WERI-Rb-1 (cell line): ENCODE results near the gene GNAI2.

Experiments
- DNase-seq: peaks from one replicate; pipeline ENCODE4 v3.0.0-alpha.2; 2020
- H3K27ac ChIP-seq: fragments of 250-450 bp; sonication (Bioruptor Pico); 2 replicates; pipeline ENCODE4 v1.5.1; 2020; ENCODE audit warnings: mild to moderate bottlenecking, moderate library complexity
- H3K27me3 ChIP-seq: fragments of 250-450 bp; sonication (Bioruptor Pico); 2 replicates; pipeline ENCODE4 v1.5.1; 2021; ENCODE audit warnings: mild to moderate bottlenecking, low read depth, moderate library complexity; ENCODE audit not compliant: insufficient read depth, severe bottlenecking
- H3K36me3 ChIP-seq: fragments of 250-450 bp; sonication (Bioruptor Pico); 2 replicates; pipeline ENCODE4 v1.5.1; 2020; ENCODE audit warnings: mild to moderate bottlenecking, moderate library complexity
- H3K4me3 ChIP-seq: 2 replicates; pipeline ENCODE4 v1.5.1; 2011; ENCODE audit warnings: low read depth, mild to moderate bottlenecking, control low read depth, low read length
- H3K9me3 ChIP-seq: fragments of 250-450 bp; sonication (Bioruptor Pico); 2 replicates; pipeline ENCODE4 v1.5.1; 2021; ENCODE audit warnings: mild to moderate bottlenecking, moderate library complexity; ENCODE audit not compliant: severe bottlenecking
- CTCF ChIP-seq: IDR thresholded peaks from 2 replicates; pipeline ENCODE4 v1.5.1; 2011; ENCODE audit warnings: low read depth, mild to moderate bottlenecking, control low read depth, inconsistent platforms, low read length

The GNAI2 gene

DNA sequence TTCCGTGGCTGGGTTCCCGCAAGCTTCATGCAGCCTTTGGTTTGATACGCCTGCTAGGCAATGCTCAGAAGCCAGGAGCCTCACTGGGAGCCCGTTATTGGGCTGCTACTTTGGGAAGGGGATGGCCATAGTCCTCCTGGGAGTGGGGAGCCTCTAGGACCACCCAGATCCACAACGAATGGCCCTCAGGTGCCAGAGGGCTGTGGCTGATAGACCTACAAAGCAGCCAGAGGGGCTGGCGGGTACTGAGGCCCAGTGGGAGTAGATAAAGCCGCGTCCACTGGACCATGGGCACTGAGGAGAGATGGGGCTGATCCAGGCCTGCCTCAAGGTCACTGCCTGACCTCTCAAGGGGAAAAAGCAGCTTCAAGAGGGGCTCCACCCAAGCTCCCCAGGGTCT, 43.9 kb upstream of the GNAI2 start:
- DNase-seq = no peak
- Histone ChIP-seq H3K27me3 (no peaks in the 10 kb centered on the region), H3K4me3 (no peak overlapping the region), H3K9me3 (no peaks in the 10 kb centered on the region), H3K27ac (peak overlapping the region; percentile 24; the same call in 1 of the 2 replicates), H3K36me3 (peaks cover 17% of the 10 kb centered on the region)
- no peak for TF ChIP-seq CTCF

DNA sequence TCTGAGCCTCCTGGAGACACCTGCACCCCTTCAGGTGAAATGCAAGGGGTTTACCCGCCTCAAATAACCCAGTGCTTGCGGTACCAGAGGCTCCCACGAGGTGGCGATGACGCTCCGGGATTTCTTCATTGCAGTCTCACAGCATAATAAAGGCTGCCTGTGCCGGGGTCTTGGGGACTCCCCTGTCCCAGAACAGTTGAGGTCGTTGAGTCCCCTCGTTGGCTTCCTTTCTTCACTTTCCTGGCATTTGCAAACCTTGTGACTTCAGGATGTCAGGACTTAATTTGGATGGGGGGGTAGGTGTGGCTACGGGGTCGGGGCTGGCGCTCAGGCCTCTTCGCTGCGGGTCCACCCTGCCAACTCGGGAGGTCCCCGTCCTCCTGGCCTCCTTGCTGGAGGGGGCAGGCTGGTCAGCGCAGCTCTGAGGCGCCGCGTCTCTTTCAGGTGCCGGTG, 43.3 kb upstream of the GNAI2 start:
- Histone ChIP-seq H3K36me3 (peaks cover 12% of the 10 kb centered on the region), H3K27me3 (no peaks in the 10 kb centered on the region), H3K4me3 (no peak overlapping the region), H3K27ac (no peak overlapping the region), H3K9me3 (no peaks in the 10 kb centered on the region)
- peak; percentile 85 for DNase-seq
- TF ChIP-seq CTCF = peak; percentile 86

- DNase-seq = no peak
- Histone ChIP-seq H3K36me3 (peaks cover 9% of the 10 kb centered on the region), H3K4me3 (no peak overlapping the region), H3K27ac (no peak overlapping the region), H3K27me3 (no peaks in the 10 kb centered on the region), H3K9me3 (no peaks in the 10 kb centered on the region)
- TF ChIP-seq CTCF = no peak
Observed at GRCh38 chr3:50193286-50193685, 42.7 kb upstream of the GNAI2 start.

DNA sequence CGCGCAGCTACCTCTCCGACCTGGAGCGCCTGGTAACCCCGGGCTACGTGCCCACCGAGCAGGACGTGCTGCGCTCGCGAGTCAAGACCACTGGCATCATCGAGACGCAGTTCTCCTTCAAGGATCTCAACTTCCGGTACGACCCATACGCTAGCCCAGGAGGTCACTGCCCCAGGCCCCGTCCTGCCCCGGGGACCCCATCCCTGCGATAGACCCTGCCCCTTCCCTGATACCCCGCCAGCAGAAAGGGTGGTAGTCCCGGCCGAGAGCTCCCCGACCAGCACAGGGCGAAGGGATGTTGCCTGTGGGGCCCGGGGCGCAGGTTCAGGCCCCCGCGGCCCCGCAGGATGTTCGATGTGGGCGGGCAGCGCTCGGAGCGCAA, 42.3 kb upstream of the GNAI2 start:
- no peak for DNase-seq
- Histone ChIP-seq H3K27me3 (no peaks in the 10 kb centered on the region), H3K9me3 (no peaks in the 10 kb centered on the region), H3K4me3 (no peak overlapping the region), H3K36me3 (peaks cover 4% of the 10 kb centered on the region), H3K27ac (no peak overlapping the region)
- TF ChIP-seq CTCF = no peak

DNA sequence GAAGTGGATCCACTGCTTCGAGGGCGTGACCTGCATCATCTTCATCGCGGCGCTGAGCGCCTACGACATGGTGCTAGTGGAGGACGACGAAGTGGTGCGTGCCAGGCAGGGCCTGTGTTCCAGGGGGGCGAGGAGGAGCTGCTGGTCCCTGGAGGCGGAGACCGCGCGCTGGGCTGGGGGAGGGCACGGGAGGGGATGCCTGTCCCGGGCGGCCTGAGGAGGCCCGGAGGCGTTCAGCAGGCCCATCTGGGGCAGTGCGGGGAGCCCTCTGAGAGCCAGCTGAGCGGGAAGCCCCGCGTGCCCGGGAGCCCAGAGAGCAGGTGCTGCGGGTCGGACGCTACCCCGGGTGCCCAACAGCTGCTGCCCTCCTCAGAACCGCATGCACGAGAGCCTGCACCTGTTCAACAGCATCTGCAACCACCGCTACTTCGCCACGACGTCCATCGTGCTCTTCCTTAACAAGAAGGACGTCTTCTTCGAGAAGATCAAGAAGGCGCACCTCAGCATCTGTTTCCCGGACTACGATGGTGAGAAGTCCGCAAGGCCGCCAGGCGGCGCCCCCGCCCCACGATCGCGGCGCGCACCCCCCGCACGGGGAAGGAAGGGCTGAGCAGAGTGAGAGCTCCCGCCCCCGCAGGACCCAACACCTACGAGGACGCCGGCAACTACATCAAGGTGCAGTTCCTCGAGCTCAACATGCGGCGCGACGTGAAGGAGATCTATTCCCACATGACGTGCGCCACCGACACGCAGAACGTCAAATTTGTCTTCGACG, 41.7 kb upstream of the GNAI2 start:
- Histone ChIP-seq H3K27ac (no peak overlapping the region), H3K4me3 (no peak overlapping the region), H3K27me3 (no peaks in the 10 kb centered on the region), H3K36me3 (no peaks in the 10 kb centered on the region), H3K9me3 (no peaks in the 10 kb centered on the region)
- TF ChIP-seq CTCF = peak; percentile 95
- peak; percentile 87 for DNase-seq

- no peaks in the 10 kb centered on the region for H3K27me3 ChIP-seq
- no peaks in the 10 kb centered on the region for H3K9me3 ChIP-seq
- H3K4me3 ChIP-seq = no peak overlapping the region
- peak; percentile 15 for DNase-seq
- TF ChIP-seq CTCF = no peak
- no peaks in the 10 kb centered on the region for H3K36me3 ChIP-seq
- peak overlapping the region; percentile 9; the same call in 1 of the 2 replicates for H3K27ac ChIP-seq
Observed at GRCh38 chr3:50194903-50195500, 41.0 kb upstream of the GNAI2 start.
